Omental fat pad (tissue), 4 donors: ENCODE measurements around the gene FOXJ3. TPM values are rescaled to one million over a fixed set of nuclear protein-coding genes. Genes with fewer than 3 reads are reported as not detected.
A peak's percentile ranks its signal among the peaks of the same experiment; 100 is the strongest.

Experiments
- ATAC-seq: fragments of 150-250 bp; one replicate; pipeline ENCODE4 v1.9.1; 2016; ENCODE audit warnings: mild to moderate bottlenecking, moderate library complexity; ENCODE audit not compliant: low FRiP score
- DNase-seq: peaks from one replicate; pipeline ENCODE4 v3.0.0-alpha.2; 2019; ENCODE audit warnings: low spot score
- CTCF ChIP-seq, 3 donors: fragments of 450-650 bp; IDR thresholded peaks; one replicate each; pipeline ENCODE4 v1.5.1; 2016 to 2017; ENCODE audit warnings: antibody characterized with exemption in 3 of 3, mild to moderate bottlenecking in 3 of 3, moderate library complexity in 2 of 3
- total RNA-seq, 4 donors: library from RNA; depleted of rRNA; stranded (reverse); fragments of >200 nt; gene quantifications; one replicate each; pipeline ENCODE4 v1.1.0, GENCODE V29; 2016

FOXJ3 gene
- total RNA-seq, 4 donors from 2014 or later = 49.7 to 83.5 (median 56.1) TPM

DNA sequence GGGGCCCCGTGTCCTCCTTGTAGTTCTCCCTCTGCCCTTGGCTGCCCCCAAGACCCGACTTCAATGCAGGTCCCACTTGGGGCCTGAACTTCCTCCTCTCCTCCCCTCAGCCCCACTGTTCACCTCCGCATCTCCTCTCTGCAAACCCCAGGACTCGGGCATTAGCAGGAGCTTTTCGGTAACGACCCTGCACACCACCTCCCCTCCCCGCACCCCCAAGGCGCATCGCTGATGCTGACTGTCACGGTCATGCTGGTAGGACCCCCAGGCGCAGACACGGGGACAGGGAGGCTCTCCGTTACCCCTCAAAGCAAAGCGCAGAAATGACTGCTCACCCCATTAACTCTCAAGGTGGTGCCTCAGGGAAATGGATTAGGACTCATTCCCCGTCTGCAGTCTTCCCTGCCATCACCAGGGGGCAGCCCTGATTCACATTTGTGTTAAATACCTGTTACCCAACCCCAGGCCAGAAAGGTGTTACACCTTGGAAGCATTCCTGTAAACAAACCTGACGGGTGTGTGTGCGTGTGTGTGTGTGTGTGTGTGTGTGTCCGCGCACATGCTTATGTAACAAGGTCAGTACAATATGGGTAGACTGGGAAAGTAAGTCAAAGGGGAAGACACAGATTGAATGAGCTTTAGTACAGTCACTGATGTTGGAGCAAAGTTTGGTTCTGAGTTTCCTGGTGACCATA lies 188.3 kb downstream of the FOXJ3 start:
- DNase-seq (peak; percentile 59), ATAC-seq (no peak)
- peak in 1 of 3 donors; percentile 64 for TF ChIP-seq CTCF (IDR thresholded peaks at IDR 0.05)

- ATAC-seq (no peak), DNase-seq (no peak)
- TF ChIP-seq CTCF (IDR thresholded peaks at IDR 0.05) = no peak
Observed at GRCh38 chr1:42145764-42146625, 189.0 kb downstream of the FOXJ3 start.

- no peak for TF ChIP-seq CTCF (IDR thresholded peaks at IDR 0.05)
- no peak for DNase-seq
- ATAC-seq = no peak
Observed at GRCh38 chr1:42145389-42145716, 189.7 kb downstream of the FOXJ3 start.

- ATAC-seq (no peak), DNase-seq (no peak)
- TF ChIP-seq CTCF (IDR thresholded peaks at IDR 0.05) = no peak
Observed at GRCh38 chr1:42144711-42145388, 190.2 kb downstream of the FOXJ3 start.

GRCh38 chr1:42143896-42144710 lies 190.9 kb downstream of the FOXJ3 start:
- DNase-seq = no peak
- TF ChIP-seq CTCF (IDR thresholded peaks at IDR 0.05) = no peak
- no peak for ATAC-seq

DNA sequence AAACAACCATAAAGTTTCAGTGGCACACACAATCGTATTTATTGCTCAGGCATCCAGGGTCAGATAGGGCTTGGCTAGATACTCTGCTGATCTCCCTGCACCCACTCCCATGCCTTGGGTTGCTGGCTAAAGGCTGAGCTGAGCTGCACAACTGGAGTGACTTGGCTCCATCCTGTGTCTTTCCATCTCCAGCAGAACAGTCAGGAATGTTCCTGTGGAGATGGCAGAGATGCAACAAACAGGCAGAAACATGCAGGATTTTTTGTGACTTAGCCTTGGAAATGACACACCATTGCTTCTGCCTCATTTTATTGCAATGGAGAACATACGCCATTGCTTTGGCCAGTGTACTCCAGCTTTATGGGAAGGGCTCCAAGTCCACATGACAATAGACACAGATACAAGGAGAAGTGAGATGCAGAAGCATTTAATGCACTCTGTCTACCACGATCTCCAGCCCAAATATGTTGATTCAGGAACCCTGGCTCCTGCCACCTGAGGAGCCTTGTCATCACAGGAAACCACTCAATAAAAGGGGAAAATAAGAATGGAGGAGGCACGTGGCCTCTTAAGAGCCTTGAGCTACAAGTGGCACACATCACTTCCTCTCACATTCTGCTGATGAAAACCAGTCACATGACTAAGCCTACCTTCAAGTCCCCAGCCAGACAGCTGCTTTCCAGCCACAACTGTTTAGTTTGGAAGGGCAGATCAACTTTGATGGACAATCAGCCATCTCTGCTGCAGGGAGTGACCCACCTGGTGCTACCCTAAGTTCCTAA lies 191.9 kb downstream of the FOXJ3 start:
- DNase-seq = no peak
- TF ChIP-seq CTCF (IDR thresholded peaks at IDR 0.05) = no peak
- ATAC-seq = no peak
